ENCODE results near the gene BTNL9. TPM values are rescaled to one million over a fixed set of nuclear protein-coding genes. Genes with fewer than 3 reads are reported as not detected.
A peak's percentile ranks its signal among the peaks of the same experiment; 100 is the strongest.

Gene BTNL9
- total and polyA plus RNA-seq, 8 donors: 2.7 to 57.0 (median 6.2) TPM

- peak; percentile 48 to 82 (median 76) for ATAC-seq
These were observed 12.8 kb downstream of the BTNL9 start for GRCh38 chr5:181052672-181053487.

GRCh38 chr5:181053488-181054121 lies 13.5 kb downstream of the BTNL9 start:
- DNase-seq (no peak), ATAC-seq (peak in 3 of 4 donors; percentile 51 to 65 (median 63)), FAIRE-seq (no peak)
- no peaks in the 10 kb centered on the region for H3K9me3 ChIP-seq
- H3K27me3 ChIP-seq: peaks cover 0 to 10% (median 3%) of the 10 kb centered on the region in 4 donors
- H3K4me3 ChIP-seq: peak overlapping the region; percentile 40 to 68 (median 42)
- 3 to 4% methylated on average over 43 to 45 of the region's 45 CpGs for WGBS, 2 donors
- H3K27ac ChIP-seq: no peak overlapping the region
- no peak for TF ChIP-seq CTCF (IDR thresholded peaks at IDR 0.05)
- intact Hi-C loops (cut with DNase I): no loop called here
- peaks cover 0 to 4% (median 4%) of the 10 kb centered on the region in 3 donors for H3K4me1 ChIP-seq
- H3K36me3 ChIP-seq: no peaks in the 10 kb centered on the region

More at GRCh38 chr5:181052672-181053487, 12.8 kb downstream of the BTNL9 start:
- peaks cover 0 to 9% (median 4%) of the 10 kb centered on the region in 4 donors for H3K27me3 ChIP-seq
- 1% methylated on average over 49 to 120 of the region's 120 CpGs for WGBS, 2 donors
- no peak for FAIRE-seq
- H3K27ac ChIP-seq: no peak overlapping the region
- DNase-seq: peak in 2 of 6 donors; percentile 69 to 71
- intact Hi-C loops (cut with DNase I): no loop called here
- no peak for TF ChIP-seq CTCF (IDR thresholded peaks at IDR 0.05)
- no peaks in the 10 kb centered on the region for H3K9me3 ChIP-seq
- peak overlapping the region; percentile 40 to 68 (median 42) for H3K4me3 ChIP-seq
- no peaks in the 10 kb centered on the region for H3K36me3 ChIP-seq
- peaks cover 0 to 4% (median 4%) of the 10 kb centered on the region in 3 donors for H3K4me1 ChIP-seq

- H3K4me1 ChIP-seq: peaks cover 0 to 4% (median 4%) of the 10 kb centered on the region in 3 donors
- no peak for DNase-seq
- FAIRE-seq: no peak
- no peak for ATAC-seq
- H3K36me3 ChIP-seq: no peaks in the 10 kb centered on the region
- H3K9me3 ChIP-seq: no peaks in the 10 kb centered on the region
- H3K27me3 ChIP-seq: peaks cover 0 to 15% (median 3%) of the 10 kb centered on the region in 4 donors
- no peak overlapping the region for H3K27ac ChIP-seq
- no peak for TF ChIP-seq CTCF (IDR thresholded peaks at IDR 0.05)
- intact Hi-C loops (cut with DNase I): no loop called here
- H3K4me3 ChIP-seq: peak overlapping the region in 1 of 4 donors; percentile 68
- WGBS, 2 donors: 28 to 43% methylated on average over 7 of the region's 7 CpGs
These were observed 14.1 kb downstream of the BTNL9 start for GRCh38 chr5:181054138-181054537.

- no peaks in the 10 kb centered on the region for H3K9me3 ChIP-seq
- no peak for DNase-seq
- H3K27me3 ChIP-seq: peaks cover 0 to 14% (median 3%) of the 10 kb centered on the region in 4 donors
- 47 to 68% methylated on average over 7 of the region's 7 CpGs for WGBS, 2 donors
- ATAC-seq: no peak
- TF ChIP-seq CTCF (IDR thresholded peaks at IDR 0.05): no peak
- H3K4me1 ChIP-seq: peaks cover 0 to 4% (median 4%) of the 10 kb centered on the region in 3 donors
- intact Hi-C loops (cut with DNase I): no loop called here
- FAIRE-seq: no peak
- H3K27ac ChIP-seq: no peak overlapping the region
- H3K36me3 ChIP-seq: no peaks in the 10 kb centered on the region
- H3K4me3 ChIP-seq: no peak overlapping the region
These were observed 14.9 kb downstream of the BTNL9 start for GRCh38 chr5:181054871-181055459.
